Calu3 (cell line): ENCODE measurements around the gene DLG2. TPM values are rescaled to one million over a fixed set of nuclear protein-coding genes. Genes with fewer than 3 reads are reported as not detected.

ENCODE experiments used
- BruUV-seq: library from RNA; stranded (reverse); fragments of 400-500 nt; replicated peaks from 2 replicates; lab custom pipeline; 2021; lab: Mats Ljungman, UMichigan
- CTCF ChIA-PET: fragments of 300-600 bp; sonication (Branson Sonifier 250); formaldehyde crosslinking; loops from one replicate; lab custom pipeline; 2022; ENCODE audit warnings: antibody characterized with exemption; lab: Charles Lee
- DNase-seq: peaks from one replicate; pipeline ENCODE4 v3.0.0; 2022
- H3K27ac Mint-ChIP-seq: one replicate; pipeline ENCODE4 v1.8.0; 2022; ENCODE audit warnings: mixed read lengths; ENCODE audit not compliant: unreplicated experiment
- H3K27me3 Mint-ChIP-seq: one replicate; pipeline ENCODE4 v1.8.0; 2022; ENCODE audit warnings: mixed read lengths; ENCODE audit not compliant: unreplicated experiment
- H3K36me3 Mint-ChIP-seq: one replicate; pipeline ENCODE4 v1.8.0; 2022; ENCODE audit warnings: mild to moderate bottlenecking, moderate library complexity, mixed read lengths; ENCODE audit not compliant: insufficient read depth, unreplicated experiment
- H3K4me1 Mint-ChIP-seq: one replicate; pipeline ENCODE4 v1.8.0; 2022; ENCODE audit warnings: mild to moderate bottlenecking, low read depth, mixed read lengths; ENCODE audit not compliant: unreplicated experiment
- H3K4me3 Mint-ChIP-seq: one replicate; pipeline ENCODE4 v1.8.0; 2022; ENCODE audit warnings: mild to moderate bottlenecking, low read depth, moderate library complexity, mixed read lengths; ENCODE audit not compliant: unreplicated experiment
- H3K9me3 Mint-ChIP-seq: one replicate; pipeline ENCODE4 v1.8.0; 2022; ENCODE audit warnings: low read depth, mixed read lengths; ENCODE audit not compliant: unreplicated experiment
- CTCF ChIP-seq: fragments of 200-600 bp; IDR thresholded peaks from one replicate; pipeline ENCODE4 v1.8.0; 2022; ENCODE audit warnings: antibody characterized with exemption; ENCODE audit not compliant: unreplicated experiment
- intact Hi-C: fragments of 100-400 bp; cut with micrococcal nuclease; formaldehyde crosslinking; loops from one replicate; pipeline ENCODE4 v1.10.0; 2022; ENCODE audit not compliant: unreplicated experiment
- total RNA-seq: library from RNA; stranded (reverse); gene quantifications from 2 replicates; pipeline ENCODE4 v1.2.3, GENCODE V29; 2022

DLG2 gene
- total RNA-seq, 1 experiment from 2014 or later = 0.71 TPM

- Mint-ChIP-seq H3K27me3 (peaks cover 7% of the 10 kb centered on the region), H3K36me3 (no peaks in the 10 kb centered on the region), H3K4me1 (no peaks in the 10 kb centered on the region), H3K27ac (no peak overlapping the region), H3K9me3 (no peaks in the 10 kb centered on the region), H3K4me3 (no peak overlapping the region)
- intact Hi-C loops = no loop called here
- DNase-seq = no peak
- CTCF ChIA-PET = no interaction called here
- no TSS peak for BruUV-seq
- no peak for TF ChIP-seq CTCF
Observed at GRCh38 chr11:83569134-83569805, 2057.9 kb downstream of the DLG2 start.

- Mint-ChIP-seq H3K4me1 (no peaks in the 10 kb centered on the region), H3K27me3 (peaks cover 7% of the 10 kb centered on the region), H3K9me3 (no peaks in the 10 kb centered on the region), H3K27ac (no peak overlapping the region), H3K36me3 (no peaks in the 10 kb centered on the region), H3K4me3 (no peak overlapping the region)
- intact Hi-C loops = no loop called here
- no peak for DNase-seq
- no peak for TF ChIP-seq CTCF
- no TSS peak for BruUV-seq
- CTCF ChIA-PET = no interaction called here
Observed at GRCh38 chr11:83568516-83568915, 2058.6 kb downstream of the DLG2 start.

- CTCF ChIA-PET = no interaction called here
- no peaks in the 10 kb centered on the region for H3K36me3 Mint-ChIP-seq
- no TSS peak for BruUV-seq
- intact Hi-C loops = no loop called here
- no peaks in the 10 kb centered on the region for H3K9me3 Mint-ChIP-seq
- H3K4me1 Mint-ChIP-seq = no peaks in the 10 kb centered on the region
- H3K4me3 Mint-ChIP-seq = no peak overlapping the region
- no peak for TF ChIP-seq CTCF
- no peak for DNase-seq
- H3K27me3 Mint-ChIP-seq = peaks cover 7% of the 10 kb centered on the region
- H3K27ac Mint-ChIP-seq = no peak overlapping the region
Observed at GRCh38 chr11:83566950-83567349, 2060.2 kb downstream of the DLG2 start.

GRCh38 chr11:83564870-83565269, 2062.3 kb downstream of the DLG2 start:
- Mint-ChIP-seq H3K27ac (no peak overlapping the region), H3K9me3 (no peaks in the 10 kb centered on the region), H3K4me3 (no peak overlapping the region), H3K4me1 (no peaks in the 10 kb centered on the region), H3K36me3 (no peaks in the 10 kb centered on the region), H3K27me3 (peaks cover 7% of the 10 kb centered on the region)
- intact Hi-C loops = no loop called here
- no peak for DNase-seq
- CTCF ChIA-PET = no interaction called here
- no TSS peak for BruUV-seq
- no peak for TF ChIP-seq CTCF
